Rectal smooth muscle tissue (tissue), 1 donor: ENCODE data around the gene RAB3IL1.

Source experiments
- H3K27ac ChIP-seq: one replicate; pipeline ENCODE4 v1.7.0; 2013; ENCODE audit warnings: low read depth, low read length, inconsistent platforms
- H3K27me3 ChIP-seq: one replicate; pipeline ENCODE4 v1.7.0; 2013; ENCODE audit warnings: low read length; ENCODE audit not compliant: control insufficient read depth, insufficient read depth
- H3K36me3 ChIP-seq: one replicate; pipeline ENCODE4 v1.7.0; 2013; ENCODE audit warnings: low read length; ENCODE audit not compliant: control insufficient read depth, insufficient read depth
- H3K4me1 ChIP-seq: one replicate; pipeline ENCODE4 v1.7.0; 2013; ENCODE audit warnings: low read length; ENCODE audit not compliant: control insufficient read depth, insufficient read depth
- H3K4me3 ChIP-seq: one replicate; pipeline ENCODE4 v1.7.0; 2013; ENCODE audit warnings: low read length
- H3K9ac ChIP-seq: one replicate; pipeline ENCODE4 v1.7.0; 2013; ENCODE audit warnings: low read length

The RAB3IL1 gene

DNA sequence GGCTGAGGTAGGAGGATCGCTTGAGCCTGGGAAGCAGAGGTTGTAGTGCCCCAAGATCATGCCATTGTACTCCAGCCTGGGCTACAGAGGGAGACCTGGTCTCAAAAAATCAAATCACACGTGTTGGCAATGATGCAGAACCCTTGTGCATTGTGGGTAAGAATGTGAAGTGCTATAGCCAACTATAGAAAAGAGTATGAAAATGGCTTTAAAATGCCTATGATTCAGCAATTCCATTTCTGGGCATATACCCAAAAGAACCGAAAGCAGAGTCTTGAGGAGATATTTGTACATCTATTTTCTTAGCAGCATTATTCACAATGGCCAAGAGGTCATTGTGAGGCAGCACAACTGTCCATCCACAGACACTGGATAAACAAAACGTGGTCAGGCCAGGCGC lies 23.4 kb downstream of the RAB3IL1 start:
- Histone ChIP-seq H3K4me1 (peaks cover 8% of the 10 kb centered on the region), H3K9ac (no peak overlapping the region), H3K27ac (no peak overlapping the region), H3K36me3 (no peaks in the 10 kb centered on the region), H3K4me3 (no peak overlapping the region), H3K27me3 (no peaks in the 10 kb centered on the region)

DNA sequence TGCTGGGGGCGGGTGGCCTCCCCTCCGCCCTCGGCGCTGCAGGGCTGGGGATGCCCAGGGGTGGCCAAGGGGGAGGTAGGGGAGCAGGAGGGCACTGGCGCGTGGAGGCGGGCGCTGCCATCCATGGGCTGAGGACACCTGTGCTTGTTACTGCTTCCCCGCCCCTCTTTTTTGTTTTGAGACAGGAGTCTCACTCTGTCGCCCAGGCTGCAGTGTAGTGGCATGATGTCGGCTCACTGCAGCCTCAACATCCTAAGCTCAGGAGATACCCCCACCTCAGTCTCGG lies 25.3 kb downstream of the RAB3IL1 start:
- Histone ChIP-seq H3K4me3 (peak overlapping the region; percentile 63), H3K27me3 (no peaks in the 10 kb centered on the region), H3K9ac (no peak overlapping the region), H3K4me1 (peaks cover 16% of the 10 kb centered on the region), H3K27ac (peak overlapping the region; percentile 59), H3K36me3 (no peaks in the 10 kb centered on the region)

DNA sequence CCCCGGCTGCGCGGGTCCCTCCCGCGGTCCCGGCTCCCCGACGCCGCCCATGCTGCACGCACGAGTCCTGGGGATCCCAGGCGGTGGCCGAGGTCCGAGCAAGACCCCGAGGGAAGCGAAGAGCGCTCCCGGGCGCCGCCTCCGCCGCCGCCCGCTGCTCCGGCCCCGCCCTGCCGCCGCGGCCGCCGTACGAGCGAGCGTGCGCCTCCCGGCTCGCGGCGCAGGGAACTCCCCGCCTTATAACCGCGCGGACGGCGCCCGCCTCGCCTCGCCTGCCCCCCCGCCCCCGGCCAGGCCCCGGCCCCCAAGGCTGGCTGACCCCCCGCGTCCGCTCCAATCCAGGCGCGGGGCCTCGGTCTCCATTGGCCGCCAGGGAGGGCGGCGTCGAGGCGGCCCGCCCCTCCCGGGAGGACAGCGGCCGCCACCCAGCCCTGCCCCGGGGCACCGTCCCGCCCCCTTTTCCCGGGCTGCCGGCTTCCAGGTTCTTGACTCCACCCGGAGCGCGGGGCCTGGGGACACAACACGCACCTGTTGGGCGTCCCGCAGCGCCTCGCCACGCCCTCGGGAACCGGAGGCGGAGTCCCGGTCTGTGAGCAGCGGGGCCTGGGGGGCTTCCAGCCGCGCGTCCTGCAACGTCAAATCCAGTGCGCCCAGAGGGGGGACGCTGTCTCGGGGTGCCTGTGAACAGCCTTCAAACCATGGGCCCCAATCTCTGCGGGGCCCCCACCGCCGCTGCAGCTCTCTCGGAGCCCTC lies 25.9 kb downstream of the RAB3IL1 start, which contains the start of gene FADS3:
TSS of gene FADS3 (minus strand) at position 215 of the 754 bp plus-strand sequence. CDS start at position 51, 164 bp downstream.
- no peaks in the 10 kb centered on the region for H3K36me3 ChIP-seq
- peak within 1 kb of the TSS; percentile 79 for H3K27ac ChIP-seq
- peak within 1 kb of the TSS; percentile 61 for H3K9ac ChIP-seq
- peaks cover 16% of the 10 kb centered on the region for H3K4me1 ChIP-seq
- peak within 1 kb of the TSS; percentile 85 for H3K4me3 ChIP-seq
- no peaks in the 10 kb centered on the region for H3K27me3 ChIP-seq

DNA sequence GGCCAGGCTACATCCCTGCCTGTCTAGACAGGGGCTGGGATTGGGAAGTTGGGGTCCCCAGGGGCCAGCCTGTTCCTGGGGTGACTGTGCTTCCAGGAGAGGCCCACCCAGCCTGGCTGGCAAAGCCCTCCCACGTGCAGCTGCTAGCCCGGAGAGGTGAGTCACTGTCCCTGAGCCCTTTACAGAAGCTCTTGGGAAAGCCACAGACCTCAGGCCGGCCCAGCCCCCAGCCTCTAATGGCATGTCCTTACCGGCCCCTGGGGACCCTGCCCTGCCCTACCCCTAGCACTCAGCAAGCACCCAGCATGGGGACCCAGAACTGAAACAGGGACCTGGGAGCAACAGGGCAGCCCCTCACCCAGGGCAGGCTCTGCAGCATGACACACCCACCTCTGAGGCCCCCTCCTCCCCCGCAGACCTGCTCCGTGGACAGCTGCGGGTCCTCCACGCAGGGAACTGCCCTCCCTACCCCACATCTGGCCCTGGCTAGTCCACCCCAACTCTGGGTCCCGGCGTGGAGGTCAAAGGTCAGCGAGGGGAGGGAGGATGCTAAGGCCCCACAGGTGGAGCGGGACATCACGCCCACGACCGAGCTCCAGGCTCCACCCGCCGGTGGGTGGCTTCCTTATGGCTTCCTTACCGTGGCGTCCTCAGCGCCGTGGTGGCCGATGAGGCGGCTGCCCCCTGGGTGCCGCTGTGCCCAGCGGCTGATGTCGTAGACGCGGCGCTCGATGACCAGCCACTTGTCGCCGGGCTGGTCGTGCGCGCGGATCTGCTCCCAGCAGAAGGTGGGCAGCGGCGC lies 26.6 kb downstream of the RAB3IL1 start:
- Histone ChIP-seq H3K27me3 (no peaks in the 10 kb centered on the region), H3K36me3 (no peaks in the 10 kb centered on the region), H3K4me1 (peaks cover 16% of the 10 kb centered on the region), H3K4me3 (peak overlapping the region; percentile 85), H3K27ac (peak overlapping the region; percentile 79), H3K9ac (peak overlapping the region; percentile 61)

DNA sequence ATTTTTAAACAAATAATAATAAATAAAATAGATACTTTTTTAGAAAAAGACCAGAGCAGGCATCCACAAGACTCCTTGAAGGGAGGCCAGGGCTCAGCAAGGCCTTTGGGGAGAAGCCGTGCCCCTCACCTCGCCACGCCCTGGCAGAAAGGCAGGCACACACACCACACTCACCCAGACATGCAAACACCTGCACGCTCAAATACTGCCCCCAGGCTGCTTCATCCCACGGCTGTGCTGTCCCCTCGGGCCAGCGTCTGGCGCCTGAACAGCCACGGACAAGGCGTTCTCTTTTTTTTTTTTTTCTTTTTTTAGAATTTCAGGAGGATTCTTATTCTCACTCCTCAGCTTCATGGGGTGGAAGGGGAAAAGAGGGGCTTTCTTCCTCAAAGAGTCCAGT lies 27.5 kb downstream of the RAB3IL1 start:
- Histone ChIP-seq H3K27me3 (no peaks in the 10 kb centered on the region), H3K4me3 (no peak overlapping the region), H3K36me3 (no peaks in the 10 kb centered on the region), H3K27ac (no peak overlapping the region), H3K9ac (no peak overlapping the region), H3K4me1 (peaks cover 16% of the 10 kb centered on the region)

DNA sequence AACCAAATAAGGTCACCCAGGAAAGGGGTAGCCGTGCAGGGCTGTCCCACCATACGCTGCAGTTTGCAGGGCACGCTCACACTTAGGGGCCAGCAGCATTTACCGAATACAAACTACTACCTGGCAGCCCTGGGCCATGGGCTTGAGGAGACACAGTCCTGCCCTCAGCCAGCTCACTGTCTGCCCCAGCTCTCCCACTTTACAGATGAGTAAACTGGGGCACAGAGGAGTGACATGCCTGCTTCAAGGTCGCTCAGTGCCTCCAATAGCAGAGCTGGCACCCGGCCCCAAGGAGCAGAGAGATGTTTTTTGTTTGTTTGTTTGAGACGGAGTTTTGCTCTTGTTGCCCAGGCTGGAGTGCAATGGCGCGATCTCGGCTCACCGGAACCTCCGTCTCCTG lies 28.8 kb downstream of the RAB3IL1 start:
- peak overlapping the region; percentile 65 for H3K27ac ChIP-seq
- no peak overlapping the region for H3K9ac ChIP-seq
- peak overlapping the region; percentile 34 for H3K4me3 ChIP-seq
- peaks cover 16% of the 10 kb centered on the region for H3K4me1 ChIP-seq
- no peaks in the 10 kb centered on the region for H3K36me3 ChIP-seq
- H3K27me3 ChIP-seq: no peaks in the 10 kb centered on the region

DNA sequence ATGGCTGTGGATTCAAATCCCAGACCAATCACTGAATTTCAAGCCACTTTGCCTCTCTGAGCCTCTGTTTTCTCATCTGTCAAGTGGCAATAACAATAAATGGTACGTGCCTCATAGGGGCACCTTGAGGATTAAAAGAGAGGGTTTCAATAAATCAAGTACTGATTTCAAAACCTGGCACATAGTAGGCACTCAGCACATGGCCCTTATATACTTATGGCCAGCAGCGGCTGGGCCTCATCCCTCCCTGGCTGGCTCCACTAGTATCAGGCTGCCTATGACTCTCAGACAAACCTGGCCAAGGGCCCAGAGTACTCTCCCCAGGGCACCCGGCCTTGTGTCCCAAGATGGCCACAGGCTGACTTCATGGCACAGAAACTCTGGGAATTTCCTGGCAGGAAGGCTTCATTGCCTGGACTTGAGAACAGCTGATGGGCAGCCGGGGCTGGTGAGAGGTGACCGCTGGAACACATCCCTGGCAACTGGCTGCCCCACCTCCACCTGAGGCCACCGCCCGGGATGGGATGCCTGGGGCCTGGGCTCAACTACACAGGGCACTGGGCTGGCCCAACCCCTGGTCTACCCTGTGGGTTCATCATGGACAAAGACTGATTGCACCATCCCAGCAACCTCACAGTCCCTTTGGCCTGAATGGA lies 29.4 kb downstream of the RAB3IL1 start:
- Histone ChIP-seq H3K4me3 (no peak overlapping the region), H3K27ac (peak overlapping the region; percentile 65), H3K4me1 (peaks cover 16% of the 10 kb centered on the region), H3K27me3 (no peaks in the 10 kb centered on the region), H3K9ac (no peak overlapping the region), H3K36me3 (no peaks in the 10 kb centered on the region)

DNA sequence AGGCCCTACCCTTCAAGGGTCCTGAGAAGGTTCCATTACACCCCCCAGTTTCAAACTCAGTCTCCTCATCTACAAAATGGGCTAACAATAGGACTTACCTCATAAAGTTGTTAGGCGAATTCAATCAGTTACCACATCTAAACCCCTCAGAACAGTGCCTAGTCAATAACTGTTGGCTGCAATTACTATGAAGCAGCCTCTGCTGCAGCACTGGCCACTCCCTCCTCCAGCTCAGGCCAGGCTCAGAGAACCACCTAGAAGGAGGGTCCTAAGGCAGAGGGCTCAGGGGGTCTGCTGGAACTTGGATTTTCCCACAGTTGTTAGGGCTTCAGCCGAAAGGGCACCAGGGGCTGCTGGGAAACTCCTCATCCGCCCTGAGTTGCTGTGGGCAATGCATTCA lies 30.7 kb downstream of the RAB3IL1 start:
- H3K4me1 ChIP-seq: peaks cover 16% of the 10 kb centered on the region
- no peak overlapping the region for H3K4me3 ChIP-seq
- no peak overlapping the region for H3K9ac ChIP-seq
- no peaks in the 10 kb centered on the region for H3K36me3 ChIP-seq
- H3K27ac ChIP-seq: no peak overlapping the region
- H3K27me3 ChIP-seq: no peaks in the 10 kb centered on the region

DNA sequence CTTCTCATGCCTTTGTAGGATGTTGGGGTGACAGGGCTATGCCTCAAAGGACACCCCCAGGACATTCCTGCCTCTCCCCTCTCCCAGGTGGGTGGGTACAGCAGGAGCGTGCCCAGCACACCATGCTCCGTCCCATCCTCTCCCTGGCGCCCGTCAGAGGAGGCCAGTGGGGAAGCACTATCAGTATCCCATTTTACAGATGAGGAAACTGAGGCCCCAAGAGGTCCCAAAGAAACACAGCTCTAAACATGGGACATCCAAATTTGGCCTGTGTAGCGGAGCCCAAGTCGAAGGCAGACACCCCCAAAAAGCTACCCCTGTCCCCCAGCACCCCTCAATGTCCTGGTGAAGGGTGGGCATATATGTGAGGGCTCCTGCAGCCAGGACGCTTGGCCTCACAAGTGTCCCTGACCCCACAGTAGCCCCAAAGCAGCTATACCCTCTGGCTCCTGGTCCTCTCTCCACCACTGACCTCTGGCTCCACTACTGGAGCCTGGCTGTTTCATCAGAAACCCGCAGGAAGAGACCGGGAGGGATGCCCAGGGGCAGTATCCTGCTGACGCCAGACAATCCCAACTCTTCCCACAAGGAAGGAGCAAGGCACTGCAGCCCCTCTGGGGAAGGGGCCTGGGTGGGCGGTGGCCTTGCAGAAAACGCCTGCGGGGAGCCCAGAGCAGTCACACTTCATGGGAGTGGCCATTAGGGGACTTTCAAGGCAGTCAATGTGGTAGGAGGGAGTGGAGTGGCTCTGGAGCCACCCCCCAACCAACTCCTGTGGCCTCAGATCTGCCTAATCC lies 31.4 kb downstream of the RAB3IL1 start:
- no peak overlapping the region for H3K4me3 ChIP-seq
- no peaks in the 10 kb centered on the region for H3K36me3 ChIP-seq

DNA sequence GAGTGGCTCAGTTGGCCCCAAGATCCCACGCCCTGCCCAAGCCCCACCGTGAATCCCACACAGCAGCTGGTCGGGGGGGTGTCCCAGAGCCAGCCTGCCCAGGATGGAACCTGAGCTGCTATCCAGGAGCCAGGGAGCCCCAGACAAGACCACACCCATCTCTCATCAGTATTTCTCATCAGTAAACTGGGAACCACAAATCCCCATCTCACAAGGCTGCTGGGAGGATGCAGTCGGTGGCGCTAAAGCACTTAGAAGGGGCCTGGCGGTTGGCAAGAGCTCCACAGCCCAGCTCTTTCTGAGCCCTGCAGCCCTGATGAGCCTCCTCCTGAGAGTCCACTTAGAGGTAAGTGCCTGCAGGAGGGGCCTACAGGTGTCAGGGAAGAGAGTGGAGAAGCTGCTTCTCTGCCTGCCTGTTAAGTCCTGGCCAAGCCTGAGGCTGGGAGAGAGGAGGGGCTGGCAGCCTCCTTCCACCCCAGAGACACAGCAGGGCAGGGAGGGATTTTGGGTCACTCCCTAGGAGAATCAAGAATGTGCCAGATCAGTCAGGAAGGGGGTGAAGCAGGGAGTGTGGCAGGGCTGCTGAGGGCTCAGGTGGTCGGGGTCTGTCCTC lies 32.1 kb downstream of the RAB3IL1 start:
- Histone ChIP-seq H3K27me3 (no peaks in the 10 kb centered on the region), H3K36me3 (no peaks in the 10 kb centered on the region), H3K9ac (no peak overlapping the region), H3K4me1 (peaks cover 10% of the 10 kb centered on the region), H3K4me3 (no peak overlapping the region), H3K27ac (no peak overlapping the region)

More for the DNA sequence above, 31.4 kb downstream of the RAB3IL1 start:
- Histone ChIP-seq H3K9ac (no peak overlapping the region), H3K27me3 (no peaks in the 10 kb centered on the region), H3K4me1 (peaks cover 16% of the 10 kb centered on the region), H3K27ac (no peak overlapping the region)

DNA sequence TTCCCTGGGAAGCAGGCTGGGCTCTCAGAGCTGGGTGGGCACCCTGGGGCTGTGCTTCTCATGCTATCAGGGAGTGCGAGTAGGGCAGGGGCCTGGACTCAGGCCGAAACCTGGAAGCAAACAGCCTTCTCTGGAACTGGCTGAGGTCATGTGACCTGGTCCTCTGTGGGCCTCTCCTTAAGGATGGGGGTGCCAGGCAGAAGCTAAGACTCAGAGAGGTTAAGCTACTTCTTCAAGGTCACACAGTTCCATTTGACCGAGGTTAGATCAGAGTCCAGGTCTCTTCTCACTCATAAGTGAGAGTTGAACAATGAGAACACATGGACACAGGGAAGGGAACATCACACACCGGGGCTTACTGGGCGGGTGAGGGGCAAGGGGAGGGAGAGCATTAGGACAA lies 33.4 kb downstream of the RAB3IL1 start:
- no peak overlapping the region for H3K4me3 ChIP-seq
- H3K4me1 ChIP-seq: peaks cover 9% of the 10 kb centered on the region
- no peaks in the 10 kb centered on the region for H3K36me3 ChIP-seq
- no peak overlapping the region for H3K27ac ChIP-seq
- no peak overlapping the region for H3K9ac ChIP-seq
- H3K27me3 ChIP-seq: no peaks in the 10 kb centered on the region
